GM11168 (cell line): Measurements from ENCODE around the gene PIK3AP1.
"Not testable (repeated sequence)": the region's sequence is repeated elsewhere in the genome, so short reads cannot be mapped to it uniquely, and the experiment has no call there.

Experiments used
- in situ Hi-C: fragments of 300-500 bp; cut with MboI; formaldehyde crosslinking; loops from one replicate; pipeline ENCODE4 v1.12.0; 2022; ENCODE audit warnings: low sequenced_read_pairs; ENCODE audit not compliant: unreplicated experiment

Gene PIK3AP1

DNA sequence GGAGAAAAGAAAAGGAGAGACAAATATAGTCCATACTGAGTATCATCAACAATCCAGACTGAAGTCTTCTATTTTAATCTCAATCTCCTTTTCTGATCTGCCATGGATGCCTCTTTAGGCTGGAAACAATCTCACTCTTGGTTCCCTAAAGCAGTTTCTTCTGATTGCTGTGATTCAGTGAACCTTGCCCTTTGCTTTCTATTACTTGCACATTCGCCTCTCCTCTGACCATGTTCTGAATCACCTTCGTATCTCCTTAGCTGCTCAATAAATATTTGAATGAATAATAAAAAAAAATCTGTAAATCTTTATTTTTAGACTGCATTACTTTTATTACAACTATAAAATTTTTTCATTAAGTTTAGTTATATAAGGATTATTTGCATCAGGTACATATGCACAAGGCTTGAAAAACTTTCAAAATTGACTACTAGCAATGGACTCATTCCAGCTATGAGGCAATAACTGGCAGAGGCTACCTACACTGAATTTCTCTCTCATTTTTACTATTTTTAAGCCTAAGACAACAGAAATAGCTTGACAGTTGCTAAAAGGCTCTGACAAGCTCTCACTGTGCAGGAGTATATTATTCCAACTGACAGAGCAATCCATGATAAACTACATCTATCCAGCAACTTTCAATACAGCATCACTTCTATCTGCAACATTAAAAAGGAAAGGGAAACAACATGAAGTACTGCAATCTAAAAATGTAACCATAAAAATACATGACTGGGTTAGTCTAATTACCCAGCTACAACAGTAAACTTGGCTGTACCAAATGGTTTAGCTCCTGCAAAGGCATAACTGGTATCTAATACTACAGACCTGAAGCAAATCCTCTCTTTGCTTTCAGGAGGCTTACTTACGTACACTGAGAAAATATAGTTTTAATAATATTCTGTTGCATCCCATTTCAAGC, 159.1 kb downstream of the PIK3AP1 start:
- in situ Hi-C loops: no loop called here

DNA sequence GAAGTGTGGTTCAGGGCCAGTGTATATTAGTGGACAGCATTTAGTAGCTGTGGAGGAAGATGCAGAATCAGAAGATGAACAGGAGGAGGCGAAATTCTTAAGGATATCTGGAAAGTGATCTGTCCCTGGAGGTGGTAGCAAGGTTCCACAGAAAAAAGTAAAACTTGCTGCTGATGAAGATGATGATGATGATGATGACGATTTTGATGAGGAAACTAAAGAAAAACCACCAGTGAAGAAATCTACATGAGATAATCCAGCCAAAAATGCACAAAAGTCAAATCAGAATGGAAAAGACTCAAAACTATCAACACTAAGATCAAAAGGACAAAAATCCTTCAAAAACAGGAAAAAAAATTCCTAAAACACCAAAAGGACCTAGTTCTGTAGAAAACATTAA, 159.8 kb downstream of the PIK3AP1 start:
- in situ Hi-C loops: no loop called here

DNA sequence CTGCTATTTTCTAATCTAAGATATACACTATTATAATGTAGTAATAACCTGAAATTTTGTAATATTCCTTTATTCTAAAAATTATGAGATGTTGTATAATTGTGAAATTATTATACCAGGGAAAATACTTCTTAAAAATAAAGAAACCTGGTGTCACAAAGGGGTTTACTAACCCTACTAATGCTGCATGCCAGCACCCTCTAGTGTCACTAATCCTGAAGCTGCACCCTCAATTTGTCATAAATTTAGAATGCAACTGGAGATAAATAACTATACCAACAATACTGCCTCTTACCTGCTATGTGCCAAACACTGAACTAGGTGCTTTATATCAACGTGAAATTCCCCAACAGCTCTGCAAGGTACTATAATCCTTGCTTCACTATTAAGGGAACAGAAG, 164.3 kb downstream of the PIK3AP1 start:
- in situ Hi-C loops: no loop called here

DNA sequence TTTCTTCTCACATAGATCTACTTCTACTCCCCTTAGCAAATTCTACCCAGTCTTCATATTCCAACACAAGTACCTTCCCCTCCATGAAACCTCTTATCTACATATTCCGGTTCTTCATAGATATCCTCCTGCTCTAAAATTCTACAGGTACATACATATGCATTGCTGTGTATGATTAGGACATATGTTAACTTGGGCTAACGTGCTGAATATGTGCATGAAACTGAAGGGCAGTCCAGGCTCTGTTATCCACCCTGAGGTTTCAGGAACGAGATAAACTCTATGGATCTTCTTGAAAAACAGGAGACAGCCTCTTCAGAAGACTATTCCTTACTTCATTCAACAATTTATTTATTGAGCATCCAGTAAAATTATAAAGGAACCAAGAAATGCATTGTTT, 165.0 kb downstream of the PIK3AP1 start:
- in situ Hi-C loops: no loop called here

DNA sequence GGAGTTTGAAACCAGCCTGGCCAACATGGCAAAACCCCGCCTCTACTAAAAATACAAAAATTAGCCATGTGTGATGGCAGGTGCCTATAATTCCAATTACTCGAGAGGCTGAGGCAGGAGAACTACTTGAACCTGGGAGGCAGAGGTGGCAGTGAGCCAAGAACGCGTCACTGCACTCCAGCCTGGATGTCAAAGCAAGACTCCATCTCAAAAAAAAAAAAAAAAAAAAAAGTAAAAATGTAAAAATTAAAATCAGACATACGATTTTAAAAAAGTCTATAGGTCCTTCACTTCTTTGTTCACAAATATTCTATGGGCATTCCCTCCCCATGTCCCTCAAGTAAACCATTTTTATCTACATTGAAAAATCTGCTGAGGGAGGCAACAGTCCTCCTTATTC, 171.7 kb downstream of the PIK3AP1 start:
- in situ Hi-C loops: no loop called here

DNA sequence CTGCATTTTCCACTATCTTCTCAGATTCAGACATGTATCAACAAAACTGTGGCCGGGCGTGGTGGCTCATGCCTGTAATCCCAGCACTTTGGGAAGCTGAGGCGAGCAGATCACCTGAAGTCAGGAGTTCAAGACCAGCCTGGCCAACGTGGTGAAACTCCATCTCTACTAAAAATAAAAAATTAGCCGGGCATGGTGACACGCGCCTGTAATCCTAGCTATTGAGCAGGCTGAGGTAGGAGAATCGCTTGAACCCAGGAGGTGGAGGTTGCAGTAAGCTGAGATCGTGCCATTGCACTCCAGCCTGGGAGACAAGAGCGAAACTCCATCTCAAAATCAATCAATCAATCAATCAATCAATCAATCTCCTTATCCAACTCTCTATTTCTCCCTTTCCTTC, 174.8 kb downstream of the PIK3AP1 start:
- in situ Hi-C loops: not testable (repeated sequence)
